Left lobe of liver (tissue), 2 donors: Measurements from ENCODE around the gene ZNF549. TPM values are rescaled to one million over a fixed set of nuclear protein-coding genes. Genes with fewer than 3 reads are reported as not detected.

ENCODE experiments used
- ATAC-seq: fragments of 200-7000 bp; cut with Tn5 transposase; one replicate; pipeline ENCODE4 v1.9.1; 2020; ENCODE audit warnings: mild to moderate bottlenecking, moderate library complexity
- DNase-seq: peaks from one replicate; pipeline ENCODE4 v3.0.0-alpha.2; 2020; ENCODE audit warnings: low spot score
- total RNA-seq: library from RNA; stranded (reverse); gene quantifications from one replicate; pipeline ENCODE4 v1.2.1, GENCODE V29; 2021
- donor health status: DM: no; HTN: no; CAD: no; lungs with moderate emphysema.
- donor health status: DM: no; HTN: yes; CAD: no.

ZNF549 gene
- total RNA-seq, 1 donor from 2014 or later = 1.0 TPM

DNA sequence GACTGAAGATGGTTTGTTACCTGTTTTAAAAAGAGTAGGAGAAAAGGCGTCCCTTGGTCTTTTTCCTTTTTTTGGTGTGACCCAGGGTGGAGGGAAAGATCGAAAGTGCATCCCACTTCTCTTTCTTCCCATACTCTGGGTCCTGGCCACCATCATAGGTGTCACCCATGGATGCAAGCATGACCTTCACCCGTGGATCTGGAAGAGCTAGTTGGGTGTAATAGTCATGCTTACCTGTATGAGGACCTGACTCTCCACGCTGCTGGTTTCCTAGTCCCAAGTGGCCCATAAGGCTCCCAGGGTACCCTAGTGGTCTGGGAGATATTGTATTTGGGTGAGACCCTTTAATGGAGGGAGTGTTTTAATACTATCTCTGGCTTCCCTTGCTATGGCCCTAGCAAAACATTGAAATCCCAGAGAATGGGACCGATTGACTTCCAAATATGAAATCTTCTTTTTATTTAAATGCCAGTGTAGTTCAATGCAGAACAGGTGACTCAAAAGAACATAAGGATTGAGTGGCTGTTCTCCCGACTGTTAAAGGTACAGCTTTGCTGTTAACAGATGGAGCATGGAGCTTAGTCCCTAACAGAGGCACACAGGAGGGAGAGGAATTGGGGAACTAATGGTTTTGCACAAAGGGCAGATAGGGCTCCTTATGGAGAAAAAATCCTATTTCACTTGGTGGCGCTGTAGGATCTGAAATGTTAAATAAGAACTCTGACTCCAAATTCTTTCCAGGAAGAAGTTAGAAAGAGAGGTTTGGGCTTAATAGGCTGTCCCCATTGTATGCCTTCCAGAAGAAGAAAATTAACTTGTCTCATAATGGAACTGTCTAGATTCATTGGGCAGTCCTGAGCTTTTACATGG, 39.5 kb downstream of the ZNF549 start:
- DNase-seq (no peak), ATAC-seq (no peak)

DNA sequence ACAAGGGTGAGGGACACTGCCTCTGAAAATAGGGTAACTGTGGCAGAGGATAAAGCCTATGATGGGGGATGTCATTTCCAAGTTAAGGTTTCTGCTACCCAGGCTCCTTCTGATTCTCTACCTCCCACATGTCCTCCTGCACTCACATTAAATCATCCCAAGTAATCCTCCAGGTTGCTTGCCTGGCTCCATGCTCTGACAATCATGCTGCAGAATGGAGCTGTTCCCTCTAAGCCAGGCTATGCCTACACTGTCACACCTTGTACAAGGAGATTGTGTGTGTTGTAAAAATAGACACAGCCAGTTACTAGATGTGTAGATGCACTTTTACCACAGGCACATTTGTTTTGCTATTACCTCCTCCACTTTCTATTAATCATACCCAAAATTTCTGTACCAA, 43.6 kb downstream of the ZNF549 start:
- ATAC-seq (no peak), DNase-seq (no peak)

DNA sequence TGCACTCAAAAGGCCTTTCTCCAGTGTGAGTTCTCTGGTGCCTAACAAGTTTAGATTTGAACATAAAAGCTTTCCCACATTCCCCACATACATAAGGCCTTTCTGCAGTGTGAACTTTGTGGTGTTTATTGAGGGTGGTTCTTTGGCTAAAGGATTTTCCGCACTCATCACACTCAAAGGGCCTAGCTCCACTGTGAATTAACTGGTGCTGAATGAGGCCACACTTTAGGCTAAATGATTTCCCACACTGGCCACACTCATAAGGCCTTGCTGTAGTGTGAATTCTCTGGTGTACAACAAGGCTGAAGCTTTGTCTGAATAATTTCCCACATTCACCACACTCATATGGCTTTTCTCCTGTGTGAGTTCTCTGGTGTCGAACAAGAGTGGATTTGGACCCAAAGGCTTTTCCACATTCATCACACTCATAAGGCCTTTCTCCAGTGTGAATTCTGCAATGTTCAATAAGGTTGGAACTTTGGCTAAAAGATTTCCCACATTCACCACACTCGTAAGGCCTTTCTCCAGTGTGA, 45.3 kb downstream of the ZNF549 start:
- ATAC-seq (no peak), DNase-seq (no peak)

DNA sequence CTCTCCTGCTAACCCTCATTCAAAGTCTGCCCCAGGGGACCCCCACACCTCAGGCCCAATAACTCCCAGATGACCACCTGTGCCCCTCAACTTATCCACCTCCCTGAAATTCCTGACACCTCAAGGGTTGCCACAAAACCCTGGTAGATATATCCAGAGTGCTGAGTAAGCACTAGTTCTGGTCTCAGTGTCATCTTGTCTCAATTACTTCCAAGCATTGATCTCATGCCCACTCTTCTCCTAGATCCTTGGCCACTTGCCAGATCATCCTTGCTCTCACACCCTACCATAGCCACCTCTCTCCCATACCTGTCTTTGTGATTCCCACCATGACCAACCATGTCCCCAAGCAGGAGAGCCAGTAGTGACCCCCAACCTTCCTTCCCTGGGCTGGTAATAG, 49.5 kb downstream of the ZNF549 start:
- DNase-seq = no peak
- no peak for ATAC-seq

DNA sequence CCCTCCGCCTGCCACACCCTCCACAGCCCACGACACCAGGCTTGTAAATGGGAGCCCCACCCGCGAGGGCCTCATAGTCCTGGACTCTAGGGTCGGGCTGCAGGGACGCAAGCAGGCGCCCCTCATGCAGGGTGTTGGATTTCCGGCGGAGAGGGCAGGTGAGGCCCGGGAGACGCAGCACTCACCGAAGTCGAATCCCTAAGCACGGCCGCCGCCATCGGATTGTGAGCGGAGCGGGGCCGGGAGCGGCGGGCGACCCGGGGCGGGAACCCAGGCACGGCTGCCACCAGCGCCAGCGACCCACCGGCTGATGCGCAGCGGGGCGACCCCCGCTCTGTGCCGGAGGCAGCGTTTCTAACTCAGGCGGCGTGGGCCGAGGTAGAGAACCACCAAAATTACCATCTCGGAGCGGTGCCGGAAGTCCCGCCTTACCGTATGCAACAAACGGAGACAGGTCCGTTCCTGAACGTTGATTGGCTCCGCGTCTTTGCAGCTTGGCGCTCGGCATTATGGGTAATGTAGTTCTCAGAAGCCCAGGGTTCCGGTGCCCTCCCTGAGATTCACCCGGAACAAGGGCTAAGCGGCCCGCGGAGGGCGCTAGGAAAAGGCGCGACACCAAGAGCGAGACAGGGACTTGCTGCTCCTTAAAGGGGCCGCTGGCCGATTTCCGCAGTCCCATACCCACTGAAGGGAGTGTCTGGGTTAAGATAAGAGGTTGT, 51.5 kb downstream of the ZNF549 start, which contains the start of gene ZNF416:
TSS of gene ZNF416 (minus strand) at position 425 of the 719 bp plus-strand sequence. CDS start at position 218, 207 bp downstream.
- ATAC-seq = peak; percentile 99
- DNase-seq = peak; percentile 98

DNA sequence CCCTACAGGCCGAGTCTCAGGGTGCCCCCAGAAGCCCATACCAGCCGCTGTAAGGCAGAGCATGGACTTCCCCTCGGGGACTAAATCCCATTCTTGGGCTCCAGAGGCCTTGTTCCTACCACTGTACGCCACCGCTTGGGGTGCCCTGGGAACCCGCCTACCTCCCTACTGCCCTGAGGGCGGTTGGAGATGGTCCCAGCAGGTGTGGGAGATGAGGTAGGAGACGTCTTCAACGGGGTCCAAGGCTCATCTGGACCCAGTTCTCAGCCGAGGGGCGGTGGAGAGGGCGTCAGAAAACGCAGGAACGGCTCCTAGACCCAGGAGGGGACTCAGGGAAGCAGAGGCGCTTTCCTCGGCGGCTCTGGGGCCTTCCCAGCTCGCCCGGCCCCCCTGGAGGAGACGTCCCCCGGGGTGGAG, 56.0 kb downstream of the ZNF549 start:
- no peak for DNase-seq
- ATAC-seq = no peak

DNA sequence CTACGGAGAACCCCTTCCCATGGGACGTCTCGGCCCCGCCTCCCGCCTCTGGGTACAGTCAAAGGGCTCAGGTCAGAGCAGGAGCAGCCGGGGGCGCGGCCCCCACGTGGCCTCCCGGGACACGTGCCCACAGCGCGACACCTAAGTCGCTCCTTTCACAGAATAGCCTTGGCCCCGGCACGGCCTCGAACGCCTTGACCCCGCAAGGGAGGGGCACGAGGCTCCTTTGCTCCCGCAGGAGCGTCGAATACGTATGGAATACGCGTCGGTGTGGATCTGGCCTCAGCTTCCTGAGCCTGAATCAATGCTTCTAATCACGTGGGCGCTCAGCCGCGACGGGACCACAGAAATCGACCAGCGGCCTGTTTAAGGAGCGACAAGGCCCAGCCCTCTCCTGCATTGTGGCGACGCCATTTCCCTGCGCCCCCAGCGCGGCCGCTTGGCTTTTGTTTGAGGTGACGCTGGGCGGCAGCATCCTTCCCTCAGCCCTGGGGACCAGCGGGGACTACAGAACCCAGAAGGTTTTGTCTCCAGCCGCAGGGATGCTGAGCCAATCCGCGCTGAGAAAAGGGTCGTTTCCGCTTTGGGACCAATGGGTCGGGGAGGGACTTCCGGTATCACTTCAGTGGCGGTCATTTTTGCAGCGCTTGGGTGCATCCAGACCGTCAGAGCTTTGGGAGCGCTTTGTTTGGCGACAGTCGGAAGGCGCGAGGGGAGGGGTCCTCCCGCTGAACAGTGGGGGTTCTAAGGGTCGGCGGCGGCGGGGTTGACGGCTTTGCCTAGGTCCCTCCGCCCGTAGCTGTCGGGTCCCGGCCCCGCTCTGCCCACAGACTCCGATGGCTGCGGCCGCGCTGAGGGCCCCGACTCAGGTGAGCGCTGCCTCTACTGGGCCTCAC, 56.6 kb downstream of the ZNF549 start, which contains the start of gene ZIK1:
TSS of gene ZIK1 (plus strand) at position 625 of the 896 bp plus-strand sequence. CDS start at position 837, 212 bp downstream.
- peak; percentile 73 for ATAC-seq
- DNase-seq = peak; percentile 67

DNA sequence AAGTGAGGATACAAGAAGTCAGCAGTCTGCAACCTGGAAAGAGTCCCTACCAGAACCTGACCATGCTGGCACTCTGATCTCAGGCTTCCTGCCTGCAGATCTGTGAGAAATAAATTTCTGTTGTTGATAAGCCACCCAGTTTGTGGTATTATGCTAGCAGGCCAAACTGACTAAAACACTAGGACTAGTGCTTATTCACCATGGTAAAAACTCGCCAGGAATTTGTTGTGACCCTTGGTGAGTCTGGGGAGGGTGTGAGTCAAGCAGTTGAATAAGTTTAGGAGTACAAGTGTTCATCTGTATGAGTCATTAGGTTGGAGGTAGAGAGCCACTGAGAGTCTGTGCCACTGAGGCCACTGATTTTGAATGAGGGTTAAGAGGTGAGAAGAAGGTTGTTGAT, 60.4 kb downstream of the ZNF549 start:
- ATAC-seq = no peak
- DNase-seq = no peak

DNA sequence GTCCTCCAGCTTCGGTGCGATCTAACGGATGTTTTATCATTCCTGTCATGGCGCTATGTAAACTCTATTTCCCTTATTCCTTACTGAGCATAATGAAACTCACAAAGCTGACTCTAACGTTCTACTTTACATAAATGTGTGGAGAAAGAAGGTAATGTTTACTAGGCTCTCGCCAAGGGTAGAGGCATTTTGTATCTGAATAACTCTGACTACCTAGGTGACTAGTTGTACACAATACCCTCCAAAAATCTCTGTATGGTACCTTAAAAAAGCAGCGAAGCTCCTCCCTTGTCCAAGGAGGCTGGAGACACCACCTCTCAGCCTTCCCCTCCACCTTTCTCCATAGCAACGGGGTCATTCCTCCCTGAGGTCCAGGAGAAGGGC, 72.2 kb downstream of the ZNF549 start:
- ATAC-seq (no peak), DNase-seq (no peak)

DNA sequence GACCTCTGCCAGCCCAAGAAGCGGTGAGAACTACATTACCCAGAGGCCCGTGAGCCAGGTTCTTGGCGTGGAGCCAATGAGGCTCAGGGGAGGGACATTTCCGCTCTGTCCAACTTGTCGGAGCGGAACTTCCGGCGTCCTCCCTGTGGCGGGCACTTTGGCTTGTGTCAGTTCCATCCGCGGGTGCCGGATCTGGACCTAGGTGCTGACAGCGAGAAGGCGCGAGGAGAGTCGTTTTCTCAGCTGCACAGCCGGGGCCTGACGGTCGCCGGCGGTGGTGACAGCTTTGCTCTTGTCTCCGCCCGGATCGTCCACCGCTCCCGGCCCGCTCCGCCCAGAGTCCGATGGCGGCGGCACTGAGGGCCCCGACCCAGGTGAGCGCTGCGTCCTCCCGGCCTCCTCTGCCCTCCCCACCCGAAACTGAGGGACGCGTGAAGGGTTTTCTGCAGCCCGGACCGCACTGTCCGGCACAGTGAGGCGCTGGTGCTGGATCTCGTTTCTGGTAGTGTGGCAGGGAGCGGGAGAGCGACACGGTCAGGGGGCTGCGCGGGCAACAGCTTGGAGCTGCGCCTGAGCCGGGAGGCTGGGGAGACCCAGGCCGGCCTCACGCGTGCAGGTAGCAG, 72.7 kb downstream of the ZNF549 start, which contains the start of gene ZNF530:
TSS of gene ZNF530 (plus strand) at position 125 of the 623 bp plus-strand sequence. CDS start 4,461 bp downstream, outside the sequence.
- peak; percentile 99 for ATAC-seq

DNA sequence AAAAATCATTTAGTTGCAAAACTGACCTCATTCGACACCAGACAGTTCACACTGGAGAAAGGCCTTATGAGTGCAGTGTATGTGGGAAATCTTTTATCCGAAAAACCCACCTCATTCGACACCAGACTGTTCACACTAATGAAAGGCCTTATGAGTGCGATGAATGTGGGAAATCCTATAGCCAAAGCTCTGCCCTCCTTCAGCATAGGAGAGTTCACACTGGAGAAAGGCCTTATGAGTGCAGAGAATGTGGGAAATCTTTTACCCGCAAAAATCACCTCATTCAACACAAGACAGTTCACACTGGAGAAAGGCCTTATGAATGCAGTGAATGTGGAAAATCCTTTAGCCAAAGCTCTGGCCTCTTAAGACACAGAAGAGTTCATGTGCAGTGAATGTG, 79.8 kb downstream of the ZNF549 start:
- no peak for ATAC-seq
- DNase-seq = no peak

More for the DNA sequence above, 72.7 kb downstream of the ZNF549 start, which contains the start of gene ZNF530:
- DNase-seq = peak; percentile 93

Other genes starting within 250 kb of the ZNF549 start
- gene ZNF460, start 246.9 kb upstream of the ZNF549 start, total RNA-seq = 22.1 TPM
- 2.2 TPM for gene ZNF543, start 206.9 kb upstream of the ZNF549 start, total RNA-seq
- gene ZNF304, start 176.1 kb upstream of the ZNF549 start, total RNA-seq = 2.6 TPM
- 1.2 TPM for gene TRAPPC2B, start 163.8 kb upstream of the ZNF549 start, total RNA-seq
- gene ZNF547, start 163.8 kb upstream of the ZNF549 start, total RNA-seq = 0.78 TPM
- 6.4 TPM for gene ZNF548, start 137.5 kb upstream of the ZNF549 start, total RNA-seq
- gene ZNF17, start 116.2 kb upstream of the ZNF549 start, total RNA-seq = 4.6 TPM
- gene ZNF749, start 92.0 kb upstream of the ZNF549 start, total RNA-seq = 3.1 TPM
- 0.43 TPM for gene VN1R1, start 70.2 kb upstream of the ZNF549 start, total RNA-seq
- 3.6 TPM for gene ZNF772, start 49.8 kb upstream of the ZNF549 start, total RNA-seq
- gene ZNF419, start 39.6 kb upstream of the ZNF549 start, total RNA-seq = 3.5 TPM
- gene ZNF773, start 27.4 kb upstream of the ZNF549 start, total RNA-seq = 2.3 TPM
- gene ZNF550, start 32.5 kb downstream of the ZNF549 start, total RNA-seq = 2.4 TPM
- gene ZNF416, start 51.6 kb downstream of the ZNF549 start, total RNA-seq = 1.4 TPM
- 0.18 TPM for gene ZIK1, start 56.8 kb downstream of the ZNF549 start, total RNA-seq
- 0.50 TPM for gene ZNF530, start 72.5 kb downstream of the ZNF549 start, total RNA-seq
- gene ZNF134, start 86.9 kb downstream of the ZNF549 start, total RNA-seq = 6.9 TPM
- 4.9 TPM for gene ZNF211, start 105.8 kb downstream of the ZNF549 start, total RNA-seq
- gene ZSCAN4, start 141.6 kb downstream of the ZNF549 start, total RNA-seq = not detected
- gene ZNF551, start 154.6 kb downstream of the ZNF549 start, total RNA-seq = 1.8 TPM
- gene ZNF154, start 181.8 kb downstream of the ZNF549 start, total RNA-seq = 0.96 TPM
- 2.1 TPM for gene ZNF671, start 200.3 kb downstream of the ZNF549 start, total RNA-seq
- 9.1 TPM for gene ZNF776, start 219.5 kb downstream of the ZNF549 start, total RNA-seq
- gene ZNF586, start 242.3 kb downstream of the ZNF549 start, total RNA-seq = 4.6 TPM